ENCODE measurements around the gene GPBP1L1.
"Not testable (repeated sequence)": the region's sequence is repeated elsewhere in the genome, so short reads cannot be mapped to it uniquely, and the experiment has no call there.

The GPBP1L1 gene

DNA sequence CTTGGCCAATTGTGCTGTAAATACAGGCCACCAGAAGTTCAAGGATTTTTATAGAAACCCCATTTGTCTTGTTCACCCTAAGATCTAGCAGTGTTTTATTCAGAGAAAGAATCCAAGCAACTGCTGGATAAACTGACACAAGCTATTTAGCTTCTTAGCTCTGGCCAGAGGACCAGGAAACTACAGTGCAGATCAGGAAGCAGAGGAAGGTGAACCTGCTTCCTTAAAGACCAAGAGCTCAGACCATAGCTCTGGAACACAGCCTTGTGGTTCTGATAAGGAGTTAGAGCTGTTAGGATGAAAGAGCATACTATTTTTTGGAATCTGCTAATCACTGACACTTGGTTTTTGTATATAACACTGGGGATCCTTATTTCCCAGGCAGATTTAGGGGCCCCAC lies 57.3 kb downstream of the GPBP1L1 start:
- DNase-seq, result no peak

DNA sequence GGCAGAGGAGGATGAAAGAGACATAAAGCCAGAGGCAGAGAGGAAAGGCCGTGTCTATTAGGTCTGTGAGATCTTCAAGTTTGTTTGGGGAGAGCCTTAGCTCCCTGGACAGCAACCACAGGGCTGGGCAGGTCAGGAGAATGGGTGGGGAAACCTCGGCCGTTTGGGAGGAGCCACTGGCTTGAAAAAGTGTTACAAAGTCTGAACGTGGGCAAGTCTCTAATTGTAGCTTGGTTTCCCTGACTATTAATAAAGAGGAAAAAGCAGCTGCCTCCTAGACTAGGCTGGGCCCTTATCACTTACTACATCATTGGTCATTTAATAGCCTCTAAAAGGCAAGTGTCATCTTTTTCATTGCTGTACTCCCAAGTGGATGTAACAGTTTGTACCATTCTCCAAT lies 62.4 kb downstream of the GPBP1L1 start, which contains the start of gene CCDC17:
TSS of gene CCDC17 (minus strand) at position 83 of the 400 bp plus-strand sequence. CDS start 145 bp downstream, outside the sequence.
- DNase-seq, result no peak

DNA sequence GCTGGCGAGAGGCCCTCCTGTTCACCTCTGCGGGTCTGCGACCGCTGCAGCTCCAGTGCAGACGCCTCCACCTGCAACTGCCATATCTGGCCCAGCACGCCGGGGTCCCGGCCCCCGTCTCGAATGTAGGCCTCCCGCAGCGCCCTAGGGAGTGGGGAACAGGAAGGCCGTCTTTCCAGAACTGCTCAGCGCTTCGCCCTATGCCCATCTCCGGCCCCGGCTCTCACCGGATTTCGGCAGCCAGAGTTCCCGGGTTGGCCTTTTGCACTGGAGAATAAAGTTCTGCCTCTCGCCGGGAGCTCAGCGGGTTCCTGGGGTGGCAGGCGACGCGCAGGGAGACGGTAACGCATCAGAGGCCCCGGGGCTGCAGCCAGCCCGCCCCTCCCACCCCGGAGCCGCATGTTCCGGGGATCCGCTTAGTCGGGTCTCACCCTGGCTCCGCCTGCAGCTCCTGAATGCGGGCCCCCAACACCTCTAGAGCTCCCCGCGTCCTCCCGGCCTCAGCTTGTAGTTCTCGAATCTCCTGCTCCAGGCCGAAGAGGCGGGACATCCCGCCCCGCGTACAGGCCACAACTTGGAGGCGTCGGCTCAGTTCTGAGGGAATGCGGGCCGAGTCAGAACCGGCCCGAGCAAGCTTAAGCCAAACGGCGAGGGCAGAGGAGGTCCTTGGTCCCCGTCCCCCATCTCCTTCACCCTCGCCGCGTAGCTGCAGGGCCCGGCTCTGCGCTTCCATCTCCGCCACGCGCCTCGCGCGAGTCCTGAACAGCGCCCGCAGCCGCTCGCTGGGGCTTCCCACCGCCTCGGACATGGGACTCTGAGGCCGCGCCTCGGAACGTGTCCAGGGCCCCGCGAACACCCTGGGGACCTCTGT lies 63.6 kb downstream of the GPBP1L1 start:
- DNase-seq, result peak; percentile 44

DNA sequence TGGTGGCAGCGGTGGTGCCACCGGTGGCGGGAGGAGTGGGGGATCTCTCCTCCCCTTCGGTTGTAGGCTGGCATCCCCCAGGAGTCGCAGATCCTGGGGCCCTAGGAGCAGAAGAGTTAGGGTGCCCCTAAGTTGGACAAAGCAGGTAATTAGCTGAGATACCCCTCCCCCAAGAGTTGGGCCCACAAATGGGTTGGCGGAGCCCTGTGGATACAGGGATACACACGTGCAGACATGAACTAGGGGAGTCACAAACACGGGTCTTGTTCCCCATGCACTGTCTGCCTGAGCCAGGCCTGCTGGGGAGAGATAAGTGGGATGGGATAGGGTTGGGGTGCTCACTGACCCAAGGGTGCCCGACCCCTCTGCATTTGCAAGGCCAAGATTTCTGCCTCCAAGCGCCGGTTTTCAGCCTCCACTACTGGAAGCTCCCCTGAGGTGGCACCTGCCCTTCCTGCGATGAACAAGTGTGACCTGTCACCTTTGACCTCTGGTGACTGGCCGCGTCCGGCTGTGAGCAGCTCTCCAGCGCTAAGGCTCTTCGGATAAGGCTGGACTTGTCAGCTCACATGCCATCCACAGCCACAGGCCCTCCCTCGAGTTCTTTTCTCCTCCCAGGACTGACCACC lies 64.3 kb downstream of the GPBP1L1 start:
- peak; percentile 23 for DNase-seq

DNA sequence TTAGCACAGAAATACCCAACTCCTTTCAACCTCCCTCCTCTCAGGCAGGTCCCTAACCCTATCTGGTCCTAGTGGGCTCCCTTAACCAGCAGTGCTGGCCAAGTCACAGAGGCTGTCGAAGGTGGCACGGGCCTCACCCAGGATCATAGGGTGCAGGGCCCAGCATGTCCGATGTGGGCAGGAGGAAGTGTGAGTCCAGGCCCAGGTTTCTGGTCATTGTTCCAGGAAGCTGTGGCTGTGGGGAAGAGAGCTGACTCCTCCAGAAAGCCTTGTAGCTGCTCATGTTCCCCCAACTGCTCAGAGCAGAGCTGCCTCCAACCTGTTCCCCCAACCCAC lies 64.9 kb downstream of the GPBP1L1 start:
- DNase-seq, result peak; percentile 25

DNA sequence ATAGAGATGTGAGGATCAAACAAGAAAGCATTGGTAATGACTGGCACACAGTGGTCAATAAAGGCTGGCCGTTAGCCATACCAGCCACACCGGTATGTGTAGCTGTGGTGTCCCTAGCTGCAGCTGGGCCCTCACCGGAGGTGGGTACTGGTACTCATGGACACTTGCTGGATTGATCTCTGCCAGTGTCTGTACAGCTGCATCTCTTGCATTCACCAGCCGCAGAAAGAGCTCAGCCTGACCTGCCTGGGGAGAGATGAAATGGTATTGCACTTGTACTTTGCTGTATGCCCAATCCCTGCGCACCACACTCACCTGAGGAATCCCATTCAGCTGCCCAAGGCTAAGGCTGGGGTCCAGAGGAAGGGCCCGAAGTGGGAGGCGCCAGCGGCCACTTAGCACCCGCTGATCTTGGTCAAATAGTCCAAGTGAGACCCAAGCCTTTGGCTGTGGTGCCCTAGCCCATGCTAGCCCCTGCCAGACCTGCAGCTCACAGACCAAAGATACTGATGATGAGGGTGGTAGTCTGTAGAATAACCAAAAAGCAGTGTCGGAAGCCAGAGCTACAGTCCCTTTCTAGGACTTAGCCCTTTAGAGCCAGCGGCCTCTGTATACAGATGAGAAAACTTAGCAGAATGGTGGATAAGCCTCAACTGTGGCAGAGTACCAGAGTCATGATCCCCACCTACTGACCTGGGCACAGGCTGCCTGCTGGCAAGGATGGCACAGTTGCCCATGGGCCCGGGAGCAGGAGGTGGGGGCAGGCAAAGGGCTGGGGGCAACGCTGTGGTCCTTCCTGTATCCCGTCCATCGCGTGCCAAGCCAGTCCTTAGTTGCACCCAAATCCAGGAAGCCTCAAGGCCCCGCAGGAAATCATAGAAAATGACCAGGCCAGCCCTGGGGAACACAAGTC lies 65.5 kb downstream of the GPBP1L1 start:
- no peak for DNase-seq

DNA sequence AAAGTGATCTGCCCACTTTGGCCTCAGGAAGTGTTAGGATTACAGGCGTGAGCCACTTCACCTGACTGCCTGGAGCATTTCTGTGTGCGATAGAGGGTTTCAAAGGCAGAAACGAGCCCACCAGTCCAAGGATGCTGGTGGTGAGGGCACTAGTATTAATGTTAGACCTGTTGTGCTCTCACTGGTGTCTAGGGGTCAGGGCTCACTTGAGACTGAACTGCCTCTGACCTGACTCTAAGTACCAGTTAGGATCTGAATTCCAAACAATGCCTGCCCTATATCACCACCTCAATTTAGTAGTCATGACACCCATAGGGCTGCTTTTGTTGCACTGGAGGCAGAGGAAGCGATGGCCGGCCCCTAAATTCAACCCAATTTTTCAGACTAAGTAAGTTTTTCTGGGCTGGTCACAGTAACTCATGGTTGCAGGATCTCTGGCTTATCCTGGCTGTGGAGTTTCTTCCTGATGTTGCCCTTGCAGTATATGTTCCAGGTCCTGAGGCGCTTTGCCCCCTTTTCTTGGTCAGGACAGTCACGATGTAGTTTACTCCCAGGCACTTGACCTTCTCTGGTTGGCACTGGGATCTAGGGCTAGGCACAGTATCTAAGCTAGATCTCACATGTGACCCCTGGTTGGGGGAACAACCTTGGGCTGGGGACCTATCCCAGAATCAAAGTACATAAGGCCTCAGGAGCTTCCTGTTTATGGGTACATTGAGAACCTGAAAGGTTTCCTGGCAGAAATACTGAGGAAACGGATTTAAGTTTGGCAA lies 67.0 kb downstream of the GPBP1L1 start:
- no peak for DNase-seq

DNA sequence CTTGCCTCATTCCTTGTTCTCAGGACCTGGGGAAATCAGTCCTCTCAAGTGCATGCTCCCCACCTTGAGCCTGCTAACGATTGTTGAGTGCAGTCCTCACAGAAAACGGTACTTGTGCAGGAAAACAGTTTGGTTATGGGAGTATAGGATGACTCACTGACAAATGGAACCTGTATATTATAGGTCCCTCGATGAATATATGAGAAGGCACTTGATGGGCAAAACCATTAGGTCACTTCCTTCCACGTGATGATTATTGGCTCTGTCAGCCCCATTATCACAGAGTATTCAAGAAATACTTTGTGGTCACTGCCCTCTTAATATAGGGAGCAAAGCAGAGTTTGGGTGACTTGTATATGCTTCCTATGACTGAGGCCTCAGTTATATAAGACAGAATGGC lies 68.7 kb downstream of the GPBP1L1 start:
- DNase-seq, result no peak

DNA sequence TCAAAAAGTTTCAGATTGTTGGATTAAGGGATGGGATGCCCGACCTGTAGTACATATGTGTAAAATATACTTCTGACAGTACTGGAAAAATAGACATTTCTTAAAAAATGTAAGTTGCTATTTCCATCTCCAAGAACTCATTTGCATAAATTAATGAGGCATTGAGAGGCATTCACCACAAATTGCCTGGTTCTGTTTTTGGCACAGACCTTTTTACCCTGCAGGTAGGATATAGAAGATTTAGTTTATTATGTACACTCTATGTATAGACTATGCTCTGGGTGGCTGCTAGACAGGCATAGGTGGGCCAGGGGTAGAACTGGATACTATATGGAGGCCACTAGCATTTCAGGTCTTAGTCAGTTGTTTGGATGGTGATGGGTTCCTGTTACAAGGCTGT lies 70.4 kb downstream of the GPBP1L1 start:
- no peak for DNase-seq

DNA sequence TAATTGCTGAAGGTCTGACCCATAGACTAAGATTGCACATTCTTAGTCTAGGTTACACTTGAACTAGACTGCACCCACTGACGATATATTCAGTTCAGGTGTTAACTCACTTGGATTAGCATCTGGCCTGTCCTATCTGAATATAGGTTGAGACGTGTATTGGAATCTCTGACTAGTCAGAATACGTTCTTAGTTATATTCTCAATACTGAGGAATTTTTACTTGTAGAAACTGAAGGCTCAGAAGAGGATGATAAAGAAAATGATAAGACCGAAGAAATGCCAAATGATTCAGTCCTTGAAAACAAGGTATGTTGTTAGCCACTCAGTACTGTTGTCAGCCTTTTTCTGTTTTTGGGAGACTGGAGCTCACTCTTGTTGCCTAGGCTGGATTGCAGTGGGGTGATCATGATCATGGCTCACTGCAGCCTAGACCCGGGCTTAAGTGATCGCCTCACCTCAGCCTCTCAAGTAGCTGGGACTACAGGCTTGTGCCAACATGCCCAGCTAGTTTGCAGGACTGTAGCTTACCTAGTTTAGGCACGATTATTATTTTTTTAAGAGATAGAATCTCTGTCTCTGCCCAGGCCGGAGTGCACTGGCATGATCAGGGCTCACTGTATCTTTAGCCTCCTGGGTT lies 73.3 kb downstream of the GPBP1L1 start:
- no peak for DNase-seq

DNA sequence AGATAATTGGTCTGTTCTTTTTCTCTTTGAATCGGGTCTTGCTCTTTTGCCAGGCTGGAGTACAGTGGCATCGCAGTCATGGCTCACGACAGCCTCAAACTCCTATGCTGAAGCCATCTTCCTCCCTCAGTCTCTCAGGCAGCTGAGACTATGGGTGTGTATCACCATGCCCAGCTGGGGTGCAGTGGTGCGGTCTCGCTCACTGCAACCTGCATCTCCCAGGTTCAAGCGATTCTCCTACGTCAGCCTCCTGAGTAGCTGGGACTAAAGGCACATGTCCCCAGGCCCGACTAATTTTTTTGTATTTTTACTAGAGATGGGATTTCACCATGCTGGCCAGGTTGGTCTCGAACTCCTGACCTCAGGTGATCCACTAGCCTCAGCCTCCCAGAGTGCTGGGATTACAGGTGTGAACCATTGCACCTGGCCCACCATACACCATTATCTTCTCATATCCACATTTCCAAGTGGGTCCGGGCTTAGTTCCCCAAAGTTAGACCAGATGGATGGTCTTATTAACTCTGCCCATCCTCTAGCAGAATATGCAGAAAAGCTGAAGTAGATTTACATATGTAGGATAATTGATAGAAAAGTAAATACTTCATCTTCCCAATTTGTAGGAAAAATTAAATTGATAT lies 75.6 kb downstream of the GPBP1L1 start:
- no peak for DNase-seq

DNA sequence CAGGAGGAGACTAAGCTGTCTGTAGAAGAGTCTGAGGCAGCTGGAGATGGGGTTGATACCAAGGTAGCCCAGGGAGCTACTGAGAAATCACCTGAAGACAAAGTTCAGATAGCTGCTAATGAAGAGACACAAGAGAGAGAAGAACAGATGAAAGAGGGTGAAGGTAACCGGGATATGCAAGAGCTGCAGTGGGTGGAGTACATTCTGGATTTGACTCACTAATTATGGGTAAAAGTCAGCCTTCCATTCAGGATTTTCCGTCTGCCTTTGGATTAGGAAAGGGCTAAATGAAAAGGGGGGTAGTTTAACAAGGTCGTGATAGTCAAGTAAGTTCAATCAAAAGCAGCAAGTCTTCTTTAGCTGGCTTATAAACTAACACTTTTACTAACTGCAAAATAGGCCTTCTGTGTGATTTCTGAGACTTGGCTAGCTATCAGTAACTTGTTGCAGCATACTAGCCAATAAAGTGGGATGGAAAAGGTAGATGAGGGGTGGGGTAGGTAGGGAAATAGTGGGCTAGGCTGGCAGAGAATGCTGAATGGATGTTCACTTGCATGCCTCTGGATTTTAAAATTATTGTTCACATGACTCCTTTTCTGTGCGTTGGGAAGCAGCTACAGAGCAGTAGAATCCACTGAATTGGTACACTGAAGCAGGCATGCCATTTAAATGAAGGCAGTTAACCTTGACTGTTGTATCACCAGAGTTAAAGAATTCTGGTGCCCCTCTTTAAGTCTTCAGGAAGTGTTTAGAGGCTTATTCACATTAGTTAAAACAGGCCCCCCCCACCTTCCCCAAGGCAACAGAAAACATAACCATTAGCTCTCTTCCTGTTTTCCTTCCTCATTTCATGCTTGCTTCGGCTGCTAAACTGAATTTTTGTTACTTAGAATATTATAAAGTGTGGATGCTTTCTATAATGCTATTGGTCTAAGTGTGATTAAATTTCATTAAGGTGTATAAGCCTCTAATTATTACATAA lies 77.9 kb downstream of the GPBP1L1 start:
- no peak for DNase-seq

DNA sequence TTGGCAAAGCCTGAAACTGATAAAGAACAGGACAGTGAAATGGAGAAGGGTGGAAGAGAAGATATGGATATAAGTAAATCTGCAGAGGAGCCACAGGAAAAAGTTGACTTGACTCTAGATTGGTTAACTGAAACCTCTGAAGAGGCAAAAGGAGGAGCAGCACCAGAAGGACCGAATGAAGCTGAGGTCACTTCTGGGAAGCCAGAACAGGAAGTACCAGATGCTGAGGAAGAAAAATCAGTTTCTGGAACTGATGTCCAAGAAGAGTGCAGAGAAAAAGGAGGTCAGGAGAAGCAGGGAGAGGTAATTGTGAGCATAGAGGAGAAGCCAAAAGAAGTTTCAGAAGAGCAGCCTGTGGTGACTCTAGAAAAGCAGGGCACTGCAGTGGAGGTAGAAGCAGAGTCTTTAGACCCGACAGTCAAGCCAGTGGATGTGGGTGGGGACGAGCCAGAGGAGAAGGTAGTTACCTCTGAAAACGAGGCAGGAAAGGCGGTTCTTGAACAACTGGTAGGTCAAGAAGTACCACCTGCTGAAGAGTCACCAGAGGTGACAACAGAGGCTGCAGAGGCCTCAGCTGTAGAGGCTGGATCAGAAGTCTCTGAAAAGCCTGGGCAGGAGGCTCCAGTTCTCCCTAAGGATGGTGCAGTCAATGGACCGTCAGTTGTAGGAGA lies 78.8 kb downstream of the GPBP1L1 start:
- DNase-seq, result no peak

DNA sequence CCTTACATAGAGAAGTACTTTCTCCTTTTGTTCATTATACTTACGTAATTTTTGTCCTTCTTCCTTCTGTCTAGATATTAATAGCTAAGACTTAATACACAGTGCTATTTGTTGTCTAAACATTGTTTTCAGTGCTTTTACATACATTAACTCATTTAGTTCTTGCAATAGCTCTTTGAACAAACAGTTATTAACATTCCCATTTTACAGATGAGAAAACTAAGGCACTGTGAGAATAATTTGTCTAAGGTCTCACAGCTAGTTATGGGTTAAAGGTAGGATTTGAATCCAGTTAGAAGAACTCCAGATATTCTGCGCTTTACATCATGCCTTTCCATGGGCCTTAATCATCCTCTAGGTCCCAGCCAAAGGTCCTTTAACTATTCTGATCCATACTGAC lies 82.1 kb downstream of the GPBP1L1 start:
- DNase-seq, result no peak

DNA sequence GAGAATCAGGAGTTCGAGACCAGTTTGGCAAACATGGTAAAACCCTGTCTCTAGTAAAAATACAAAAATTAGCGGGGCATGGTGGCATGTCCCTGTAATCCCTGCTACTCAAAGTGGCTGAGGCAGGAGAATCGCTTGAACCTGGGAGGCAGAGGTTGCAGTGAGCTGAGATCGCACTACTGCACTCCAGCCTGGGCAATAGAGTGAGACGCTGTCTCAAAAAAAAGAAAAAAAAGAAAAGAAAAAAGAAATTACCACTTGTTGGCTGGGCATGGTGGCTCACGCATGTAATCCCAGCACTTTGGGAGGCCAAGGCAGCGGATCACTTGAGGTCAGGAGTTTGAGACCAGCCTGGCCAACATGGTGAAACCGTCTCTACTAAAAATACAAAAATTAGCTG lies 89.6 kb downstream of the GPBP1L1 start:
- not testable (repeated sequence) for DNase-seq

DNA sequence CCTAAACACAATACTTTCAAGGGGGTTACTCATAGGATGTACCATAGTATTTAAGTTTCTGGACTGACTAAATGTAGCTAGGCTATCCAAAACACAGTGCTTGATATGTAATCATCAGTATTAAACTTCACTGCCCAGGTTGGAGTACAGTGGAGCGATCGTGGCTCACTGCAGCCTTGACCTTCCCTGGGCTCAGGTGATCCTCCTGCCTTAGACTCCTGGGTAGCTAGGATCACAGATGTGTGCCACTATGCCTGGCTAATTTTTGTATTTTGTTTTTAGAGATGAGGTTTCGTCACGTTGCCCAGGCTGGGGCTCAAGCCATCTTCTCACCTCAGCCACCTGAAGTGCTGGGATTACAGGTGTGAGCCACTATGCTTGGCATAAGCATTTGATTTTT lies 91.9 kb downstream of the GPBP1L1 start:
- DNase-seq, result no peak

DNA sequence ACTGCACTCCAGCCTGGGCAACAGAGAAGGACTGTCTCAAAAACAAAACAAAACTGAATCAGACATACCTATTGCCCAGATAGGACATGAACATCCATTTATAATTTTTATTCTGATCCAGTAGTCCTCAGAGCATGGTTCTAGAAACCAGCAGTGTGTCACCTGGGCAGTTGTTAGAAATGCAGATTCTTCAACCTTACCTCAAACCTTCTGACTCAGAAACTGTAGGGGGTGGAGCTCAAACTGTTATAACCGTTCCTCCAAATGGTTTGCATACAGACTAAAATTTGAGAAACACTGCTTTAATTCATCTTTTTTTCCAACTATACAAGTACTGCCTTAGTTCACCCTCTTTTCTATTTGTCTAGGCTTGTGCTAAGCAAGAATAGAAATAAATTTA lies 96.5 kb downstream of the GPBP1L1 start:
- no peak for DNase-seq

DNA sequence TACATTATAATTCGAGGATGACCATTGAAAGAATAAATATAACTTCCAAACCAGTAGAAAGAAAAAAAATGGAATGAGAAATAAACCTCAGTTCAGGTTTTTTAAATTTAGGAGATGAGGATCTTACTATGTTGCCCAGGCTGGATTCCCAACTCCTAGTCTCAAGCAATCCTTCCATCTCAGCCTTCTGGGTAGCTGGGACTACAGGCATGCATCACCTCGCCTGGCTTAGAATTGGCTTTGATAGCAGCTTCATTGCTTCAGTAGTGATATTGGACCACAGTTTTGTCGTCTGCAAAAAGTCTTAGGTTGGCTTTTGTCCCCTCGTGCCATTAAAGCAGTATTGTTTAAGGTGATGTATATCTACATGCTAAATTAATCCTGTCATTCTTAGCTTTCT lies 99.6 kb downstream of the GPBP1L1 start:
- no peak for DNase-seq

DNA sequence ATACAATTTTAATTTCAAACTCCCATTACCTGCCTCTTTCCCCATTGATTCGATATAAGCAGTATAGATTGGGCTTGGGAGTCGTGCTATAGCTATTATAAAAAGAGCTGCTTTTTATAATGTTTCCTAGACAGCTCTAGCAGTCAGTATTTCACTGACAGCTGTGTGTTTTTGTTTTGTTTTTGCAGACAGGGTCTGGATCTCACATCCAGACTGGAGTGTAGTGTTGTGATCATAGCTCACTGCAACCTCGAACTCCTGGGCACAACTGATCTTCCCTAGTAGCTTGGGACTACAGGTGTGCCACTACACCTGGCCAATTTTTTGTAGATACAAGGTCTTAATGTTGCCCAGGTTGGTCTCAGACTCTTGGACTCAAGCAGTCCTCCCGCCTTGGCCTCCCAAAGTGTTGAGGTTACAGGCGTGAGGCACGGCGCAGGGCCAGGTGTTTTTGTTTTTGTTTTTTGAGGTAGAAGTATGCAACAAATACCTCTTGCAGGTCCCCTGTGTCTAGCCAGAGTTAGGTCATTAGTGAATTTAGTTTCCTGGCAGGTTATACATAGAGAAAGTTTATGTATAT lies 100.7 kb downstream of the GPBP1L1 start:
- no peak for DNase-seq

DNA sequence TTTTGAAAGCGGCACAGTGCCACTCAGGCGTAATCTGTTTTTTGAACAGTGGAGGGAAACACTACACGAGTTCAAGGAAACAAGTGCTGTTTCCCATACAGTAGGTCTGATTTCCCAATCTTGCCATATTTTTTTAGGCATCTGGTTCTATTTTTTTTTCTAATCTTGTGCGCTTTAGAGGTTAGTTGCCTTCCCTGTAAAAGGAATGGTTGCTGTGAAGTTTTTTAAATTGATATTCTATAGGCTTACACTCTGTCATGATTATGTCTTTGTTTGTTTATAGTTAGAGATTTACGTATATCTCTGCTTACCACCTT lies 101.3 kb downstream of the GPBP1L1 start:
- DNase-seq, result no peak
